Renal cortex interstitium (tissue), 11 donors: Measurements from ENCODE around the gene ROBO1. TPM values are rescaled to one million over a fixed set of nuclear protein-coding genes. Genes with fewer than 3 reads are reported as not detected.
A peak's percentile ranks its signal among the peaks of the same experiment; 100 is the strongest.
"Not testable (repeated sequence)": the region's sequence is repeated elsewhere in the genome, so short reads cannot be mapped to it uniquely, and the experiment has no call there.

Source experiments
- DNase-seq, 11 donors: peaks; one replicate each; pipeline ENCODE4 v3.0.0-alpha.2; 2013; ENCODE audit warnings: low read depth in 9 of 11, low spot score in 4 of 11; ENCODE audit errors: extremely low read depth in 1 of 11
- polyA plus RNA-seq, 3 donors: library from polyadenylated mRNA; unstranded; fragments of 120-200 nt; gene quantifications; one replicate each; pipeline ENCODE4 v1.2.1, GENCODE V29; 2013; ENCODE audit not compliant: insufficient read length in 3 of 3

ROBO1 gene
- polyA plus RNA-seq, 3 donors: 106 to 124 (median 118) TPM

GRCh38 chr3:78698431-78698830 lies 1069.4 kb downstream of the ROBO1 start:
- no peak for DNase-seq

GRCh38 chr3:78697426-78697825 lies 1070.4 kb downstream of the ROBO1 start:
- no peak for DNase-seq

- no peak for DNase-seq
These were observed 1077.0 kb downstream of the ROBO1 start for GRCh38 chr3:78690766-78691165.

GRCh38 chr3:78689378-78689777 lies 1078.4 kb downstream of the ROBO1 start:
- no peak for DNase-seq

GRCh38 chr3:78687520-78687919 lies 1080.3 kb downstream of the ROBO1 start:
- no peak for DNase-seq

GRCh38 chr3:78683284-78683683 lies 1084.5 kb downstream of the ROBO1 start:
- DNase-seq: no peak

GRCh38 chr3:78675119-78675805 lies 1092.5 kb downstream of the ROBO1 start:
- DNase-seq: not testable (repeated sequence)

GRCh38 chr3:78670746-78671145 lies 1097.1 kb downstream of the ROBO1 start:
- no peak for DNase-seq

GRCh38 chr3:78670094-78670493 lies 1097.7 kb downstream of the ROBO1 start:
- DNase-seq: no peak

GRCh38 chr3:78668302-78668701 lies 1099.5 kb downstream of the ROBO1 start:
- DNase-seq: no peak

GRCh38 chr3:78666470-78666800 lies 1101.4 kb downstream of the ROBO1 start:
- no peak for DNase-seq

- DNase-seq: no peak
These were observed 1101.9 kb downstream of the ROBO1 start for GRCh38 chr3:78665776-78666469.

- DNase-seq: no peak
These were observed 1102.7 kb downstream of the ROBO1 start for GRCh38 chr3:78665101-78665500.

GRCh38 chr3:78660957-78661356 lies 1106.8 kb downstream of the ROBO1 start:
- no peak for DNase-seq

- peak in 7 of 11 donors; percentile 9 to 33 (median 22) for DNase-seq
These were observed 1108.3 kb downstream of the ROBO1 start for GRCh38 chr3:78659386-78659987.

GRCh38 chr3:78647726-78648125 lies 1120.1 kb downstream of the ROBO1 start:
- no peak for DNase-seq

- peak; percentile 51 to 86 (median 73) for DNase-seq
These were observed 1122.0 kb downstream of the ROBO1 start for GRCh38 chr3:78645628-78646310.

GRCh38 chr3:78644847-78645246 lies 1123.0 kb downstream of the ROBO1 start:
- DNase-seq: no peak

- no peak for DNase-seq
These were observed 1125.4 kb downstream of the ROBO1 start for GRCh38 chr3:78642226-78643035.
